Stimulated activated CD4-positive, alpha-beta T cell treated with anti-CD3 and anti-CD28 coated beads, Interleukin-1b, Interleukin-23, amount 100 ng/mL, for 1 hour (primary cell): ENCODE results near the gene RNASE11.
A peak's percentile ranks its signal among the peaks of the same experiment; 100 is the strongest.
"Not testable (repeated sequence)": the region's sequence is repeated elsewhere in the genome, so short reads cannot be mapped to it uniquely, and the experiment has no call there.

Experiments
- DNase-seq, 2 donors: peaks; one replicate each; pipeline ENCODE4 v3.0.0-alpha.2; 2020; ENCODE audit warnings: low read depth in 2 of 2

RNASE11 gene

GRCh38 chr14:20614038-20614840, 26.4 kb upstream of the RNASE11 start:
- DNase-seq: no peak

DNA sequence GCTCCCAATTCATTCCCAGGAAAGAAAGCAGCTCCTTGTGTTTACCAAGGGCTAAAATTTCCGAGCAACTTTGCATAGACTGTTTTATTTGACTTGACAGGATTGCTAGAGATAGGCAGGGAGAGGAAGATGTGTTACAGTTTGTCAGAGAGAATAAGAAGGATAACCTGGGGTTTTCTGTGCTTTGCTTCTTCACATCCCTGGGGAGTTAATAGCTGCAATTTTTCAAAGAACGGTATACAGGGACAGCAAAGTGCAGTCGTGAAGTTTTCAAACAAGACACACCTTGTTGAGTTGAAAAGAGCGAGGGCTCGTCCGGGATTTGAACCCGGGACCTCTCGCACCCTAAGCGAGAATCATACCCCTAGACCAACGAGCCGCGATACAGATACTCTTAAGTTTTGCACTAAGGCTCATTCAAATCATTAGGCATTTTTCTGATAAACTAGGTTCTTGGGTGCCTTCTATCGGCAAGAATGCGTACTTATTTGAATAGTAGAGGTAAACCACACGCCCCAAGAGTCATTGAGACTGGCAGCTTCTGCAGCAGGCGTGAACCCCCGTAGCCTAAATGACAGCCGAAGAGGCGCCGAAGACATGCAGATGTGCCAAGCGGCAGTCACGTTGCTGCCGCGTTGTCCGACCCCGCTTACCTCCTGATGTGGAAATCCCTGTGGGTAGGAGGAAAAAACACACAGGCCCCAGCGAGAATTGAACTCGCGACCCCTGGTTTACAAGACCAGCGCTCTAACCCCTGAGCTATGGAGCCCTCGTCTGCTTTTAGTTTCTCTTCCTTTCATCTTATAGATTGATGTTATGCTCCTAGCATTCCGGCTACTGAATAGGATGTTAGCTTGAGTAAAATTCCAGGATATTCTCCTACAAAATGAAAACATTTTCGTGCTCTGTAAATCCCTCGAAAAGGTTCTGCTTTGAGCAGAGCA, 25.6 kb upstream of the RNASE11 start:
- DNase-seq: peak; percentile 71 to 72

- DNase-seq: no peak
Observed at GRCh38 chr14:20612403-20612802, 24.6 kb upstream of the RNASE11 start.

DNA sequence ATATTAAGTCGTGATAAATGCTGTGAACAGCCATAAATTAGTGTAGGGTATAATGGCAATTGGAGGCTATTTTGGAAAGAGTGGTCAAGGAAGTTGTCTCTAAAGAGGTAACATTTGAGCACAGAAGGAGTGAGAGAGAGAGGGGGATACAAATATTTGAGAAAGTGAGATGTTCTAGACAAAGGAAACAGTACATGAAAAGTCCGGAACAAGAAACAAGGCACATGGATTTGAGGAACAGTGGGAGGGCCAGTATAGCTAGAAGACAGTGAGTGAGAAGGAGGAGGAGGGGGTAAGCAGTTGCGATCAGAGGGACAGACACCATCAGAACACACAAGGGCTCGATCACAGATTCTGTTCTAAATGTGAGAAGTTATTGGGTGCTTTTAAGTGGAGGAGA, 23.5 kb upstream of the RNASE11 start:
- no peak for DNase-seq

- DNase-seq: peak; percentile 44 to 51
Observed at GRCh38 chr14:20610002-20610765, 22.4 kb upstream of the RNASE11 start.

DNA sequence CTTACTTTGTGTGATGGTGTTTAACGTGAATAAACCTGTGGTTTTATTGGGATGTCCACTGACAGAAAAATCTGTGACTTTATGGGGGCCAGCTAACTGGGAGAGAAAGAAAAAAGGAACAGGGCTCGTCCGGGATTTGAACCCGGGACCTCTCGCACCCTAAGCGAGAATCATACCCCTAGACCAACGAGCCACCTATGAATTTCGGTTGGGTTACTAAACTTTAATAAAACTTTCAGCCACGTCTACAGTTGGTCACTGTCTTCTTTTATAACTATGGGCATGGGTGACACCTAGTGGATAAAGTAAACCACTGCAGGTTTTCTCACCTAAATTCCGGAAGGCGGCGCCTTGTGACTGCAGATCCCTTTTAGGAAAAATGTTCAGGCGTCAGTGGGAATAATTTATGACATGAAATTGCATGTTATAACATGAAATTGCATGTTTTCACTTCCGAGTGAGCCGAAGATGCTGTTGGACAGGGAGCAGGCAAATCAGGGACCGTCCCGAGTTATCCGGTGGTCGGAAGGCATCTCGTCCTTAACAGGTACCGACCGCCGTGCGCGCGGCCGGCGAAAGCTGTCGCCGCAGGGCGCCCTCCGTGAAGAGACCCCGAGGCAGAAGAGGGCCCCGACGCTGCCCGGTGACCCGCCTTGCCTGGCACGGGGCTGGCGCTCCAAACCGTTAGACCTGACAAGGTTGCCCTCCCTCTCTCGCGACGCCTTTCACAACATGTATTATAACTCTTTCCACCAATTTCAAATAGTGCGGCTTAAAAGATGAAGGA, 21.6 kb upstream of the RNASE11 start:
- DNase-seq: no peak

DNA sequence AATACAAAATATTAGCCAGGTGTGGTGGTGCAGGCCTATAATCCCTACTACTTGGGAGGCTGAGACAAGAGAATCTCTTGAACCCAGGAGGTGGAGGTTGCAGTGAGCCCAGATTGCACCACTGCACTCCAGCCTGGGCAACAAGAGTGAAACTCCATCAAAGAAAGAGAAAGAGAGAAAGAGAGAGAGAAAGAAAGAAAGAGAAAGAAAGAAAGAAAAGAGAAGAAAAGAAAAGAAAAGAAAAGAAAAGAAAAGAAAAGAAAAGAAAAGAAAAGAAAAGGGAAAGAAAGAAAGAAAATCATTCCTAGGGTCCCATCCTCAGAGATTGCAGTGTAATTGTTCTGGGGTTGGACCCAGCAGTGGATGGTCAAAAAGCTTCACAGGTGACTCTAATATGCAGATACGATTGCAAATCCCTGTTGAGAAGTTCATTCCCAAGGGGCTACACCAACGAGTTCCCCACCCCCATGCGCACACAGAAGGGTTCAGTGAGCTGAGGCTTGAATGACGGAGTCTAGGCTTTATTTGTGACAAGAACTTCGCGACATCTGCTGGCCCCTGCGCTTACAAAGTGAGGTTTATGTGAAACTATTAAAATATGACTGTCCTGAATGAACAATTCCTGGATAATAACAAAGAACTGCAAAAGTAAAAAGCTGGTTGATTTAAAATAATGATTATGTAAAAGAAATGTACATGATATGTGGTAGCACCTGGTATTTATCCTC, 20.7 kb upstream of the RNASE11 start:
- DNase-seq: no peak

DNA sequence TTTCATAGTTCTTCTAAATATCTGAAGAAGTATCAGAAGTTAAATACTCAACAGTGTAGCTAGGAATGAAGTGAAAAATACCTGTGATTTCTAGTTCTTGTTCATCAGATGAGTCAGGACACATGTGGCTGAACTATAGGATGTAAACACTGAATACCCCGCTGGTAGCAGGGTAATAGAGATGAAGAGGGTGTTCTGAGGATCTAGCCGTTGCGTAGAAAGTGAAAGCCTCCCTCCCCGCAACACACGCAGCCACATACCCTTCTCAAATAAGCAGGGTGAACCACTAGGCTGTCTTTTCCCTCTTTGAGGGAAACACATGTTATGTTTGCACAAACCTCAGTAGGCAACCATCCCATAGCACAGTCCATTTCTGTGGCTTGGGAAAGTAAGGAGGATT, 19.8 kb upstream of the RNASE11 start:
- no peak for DNase-seq

DNA sequence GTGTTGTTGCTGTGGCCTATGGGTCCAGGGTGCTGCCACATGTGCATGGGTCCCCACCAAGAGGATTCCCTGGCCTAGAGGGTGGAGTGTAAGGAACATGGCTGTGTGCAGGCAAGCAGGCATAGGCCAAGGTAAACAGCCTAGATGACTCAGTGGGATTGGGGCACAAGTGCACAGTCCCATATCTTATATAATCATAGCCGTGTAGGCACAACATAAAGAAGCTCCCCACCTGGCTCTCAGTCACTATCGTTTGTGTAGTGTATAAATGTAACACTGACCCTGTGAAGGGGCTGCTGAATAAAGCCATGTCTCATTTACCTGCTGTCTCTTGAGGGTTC, 19.1 kb upstream of the RNASE11 start:
- no peak for DNase-seq

DNA sequence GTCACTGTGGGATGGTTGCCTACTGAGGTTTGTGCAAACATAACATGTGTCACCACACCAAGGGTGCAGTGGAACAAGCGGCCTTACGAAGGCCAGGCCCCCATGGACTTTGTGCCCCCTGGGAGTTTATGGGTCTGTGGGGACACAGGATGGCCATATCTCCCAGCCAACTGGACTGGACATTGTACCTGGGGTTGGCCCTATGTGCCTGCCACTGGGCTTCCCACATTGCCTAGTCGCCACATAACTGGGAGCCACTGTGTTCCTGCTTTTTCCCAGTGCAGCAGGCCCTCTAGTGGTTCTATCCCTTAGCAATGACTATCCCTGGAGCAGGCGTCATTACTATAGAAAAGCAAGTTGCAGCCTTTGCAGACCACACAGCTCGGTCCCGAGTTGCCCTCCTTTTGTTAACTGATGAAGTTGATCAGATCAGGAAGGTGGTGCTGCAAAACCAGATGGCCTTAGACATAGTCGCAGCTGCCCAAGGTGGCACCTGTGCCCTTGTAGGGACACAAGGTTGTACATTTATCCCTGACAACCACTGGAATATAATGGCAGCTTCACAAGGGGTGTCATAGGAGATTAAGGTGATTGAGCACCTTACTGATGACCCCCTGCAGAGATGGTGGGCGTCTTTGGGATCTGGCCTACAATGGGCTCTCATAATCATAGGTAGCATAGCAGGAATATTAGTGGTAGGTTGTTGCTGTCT, 18.5 kb upstream of the RNASE11 start:
- DNase-seq: no peak

- no peak for DNase-seq
Observed at GRCh38 chr14:20603813-20604690, 16.3 kb upstream of the RNASE11 start.

DNA sequence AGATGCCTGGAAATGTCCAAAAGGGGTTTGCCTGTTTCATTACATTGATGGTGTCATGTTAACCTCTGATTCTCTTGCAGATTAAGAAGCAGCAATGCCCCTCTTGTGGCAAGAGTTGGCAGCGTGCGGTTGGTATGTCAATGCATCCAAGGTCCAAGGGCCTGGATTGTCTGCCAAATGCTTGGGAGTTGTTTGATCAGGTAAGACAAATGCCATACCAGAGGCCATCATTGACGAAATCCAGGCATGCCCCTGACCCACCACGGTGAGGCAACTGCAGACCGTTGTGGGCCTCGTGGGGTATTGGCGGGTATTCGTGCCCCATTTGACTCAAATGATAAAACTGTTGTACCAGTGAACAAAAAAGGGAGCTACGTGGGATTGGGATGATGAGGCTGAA, 14.8 kb upstream of the RNASE11 start:
- DNase-seq: no peak

DNA sequence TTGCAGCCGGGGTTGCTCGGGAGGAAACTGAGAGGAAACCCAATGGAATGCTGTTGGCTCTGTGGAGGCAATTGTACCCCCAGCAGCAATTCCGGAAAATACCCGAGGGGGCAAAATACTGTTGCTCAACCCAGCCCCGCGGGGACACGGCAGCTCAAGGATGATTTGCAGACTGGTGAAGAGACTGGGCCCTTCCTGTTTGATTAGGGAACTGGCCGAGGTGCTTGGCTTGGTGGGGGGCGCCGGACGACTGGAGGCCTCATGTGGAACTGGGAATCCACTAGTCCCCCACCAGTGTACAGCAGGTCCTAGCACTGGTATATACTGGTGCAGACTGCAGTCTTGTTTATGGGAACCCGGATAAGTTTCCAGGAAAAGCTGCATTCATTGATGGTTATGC, 13.7 kb upstream of the RNASE11 start:
- DNase-seq: no peak

- no peak for DNase-seq
Observed at GRCh38 chr14:20597108-20597507, 9.3 kb upstream of the RNASE11 start.

DNA sequence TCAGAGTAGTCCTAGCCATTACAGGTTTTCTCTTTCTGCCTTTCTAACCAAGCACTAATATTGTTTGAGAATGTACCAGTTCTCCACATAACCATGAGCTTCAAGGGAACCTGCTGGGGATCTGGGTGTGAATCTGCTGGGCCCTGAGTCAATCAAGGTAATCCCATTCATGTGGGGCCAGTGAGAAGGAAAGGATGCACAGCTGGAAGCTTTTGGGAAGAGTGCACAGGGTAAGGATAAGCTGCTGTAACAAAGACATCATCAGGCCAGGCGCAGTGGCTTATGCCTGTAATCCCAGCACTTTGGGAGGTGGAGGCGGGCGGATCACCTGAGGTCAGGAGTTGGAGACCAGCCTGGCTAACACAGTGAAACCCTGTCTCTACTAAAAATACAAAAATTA, 7.9 kb upstream of the RNASE11 start:
- DNase-seq: not testable (repeated sequence)

- DNase-seq: no peak
Observed at GRCh38 chr14:20592574-20592973, 4.8 kb upstream of the RNASE11 start.

DNA sequence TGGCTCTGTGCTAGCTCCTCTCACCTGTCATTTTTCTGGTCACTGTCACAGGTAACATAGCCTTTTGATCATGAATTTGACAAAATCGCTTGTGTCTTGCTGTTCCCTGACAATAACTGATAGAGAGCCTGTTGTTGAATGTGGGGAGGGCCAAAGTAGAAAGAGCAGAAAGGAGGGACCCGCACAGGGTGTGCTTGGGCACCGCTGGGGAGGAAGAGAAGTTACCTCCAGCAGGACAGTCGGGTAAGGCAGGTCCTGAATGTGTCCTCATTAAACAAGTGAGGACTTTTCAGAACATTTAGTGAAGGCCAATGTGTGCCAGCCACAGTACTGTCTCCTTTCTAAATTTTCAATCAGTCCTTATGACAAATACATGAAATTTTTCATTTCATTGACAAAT, 3.4 kb upstream of the RNASE11 start, which contains the start of gene RNASE12:
Gene RNASE12 (minus strand): TSS at position 142 of the 400 bp plus-strand sequence. CDS start 653 bp downstream, outside the sequence.
- DNase-seq: no peak

DNA sequence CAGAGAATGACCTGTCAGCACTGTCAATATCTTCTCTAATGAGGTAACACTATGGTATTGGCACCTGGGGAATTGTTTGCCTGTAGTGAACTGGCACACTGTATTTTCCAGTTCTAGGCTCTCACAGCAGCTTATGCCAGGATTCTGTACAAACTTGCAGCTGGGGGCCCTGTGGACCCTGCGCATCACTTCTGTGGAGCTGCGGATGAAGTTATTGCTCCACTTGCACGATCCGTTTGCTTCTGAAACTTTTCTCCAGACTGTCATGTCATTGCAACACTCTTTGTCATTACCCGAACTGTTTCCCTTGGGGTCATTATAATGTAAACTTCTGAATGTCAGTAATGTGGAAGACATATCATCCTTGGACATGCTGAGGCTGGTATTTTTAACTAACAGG, 3.9 kb downstream of the RNASE11 start:
- DNase-seq: no peak

GRCh38 chr14:20583142-20583541, 4.7 kb downstream of the RNASE11 start:
- DNase-seq: no peak
